H9 (cell line): Measurements from ENCODE around the gene TRPV5. TPM values are rescaled to one million over a fixed set of nuclear protein-coding genes. Genes with fewer than 3 reads are reported as not detected.

ENCODE experiments used
- DNase-seq: peaks from one replicate; pipeline ENCODE4 v3.0.0-alpha.2; 2017
- H2AFZ ChIP-seq: one replicate; pipeline ENCODE4 v1.6.1; 2013; ENCODE audit warnings: mild to moderate bottlenecking, low read length, control low read depth, moderate library complexity
- H2AK5ac ChIP-seq: 2 replicates; pipeline ENCODE4 v1.6.1; 2013; ENCODE audit warnings: low read length, control low read depth, mixed read lengths; ENCODE audit not compliant: insufficient read length
- H2BK120ac ChIP-seq: one replicate; pipeline ENCODE4 v1.6.1; 2013; ENCODE audit warnings: low read depth, mild to moderate bottlenecking, low read length, control low read depth, inconsistent platforms; ENCODE audit not compliant: poor library complexity, severe bottlenecking
- H2BK12ac ChIP-seq: 2 replicates; pipeline ENCODE4 v1.6.1; 2013; ENCODE audit warnings: low read length, control low read depth, mixed read lengths, low read depth; ENCODE audit not compliant: insufficient read length
- H2BK15ac ChIP-seq: 2 replicates; pipeline ENCODE4 v1.6.1; 2013; ENCODE audit warnings: low read depth, low read length, control low read depth
- H2BK20ac ChIP-seq: one replicate; pipeline ENCODE4 v1.6.1; 2013; ENCODE audit warnings: low read depth, mild to moderate bottlenecking, low read length, control low read depth, inconsistent platforms; ENCODE audit not compliant: poor library complexity, severe bottlenecking
- H2BK5ac ChIP-seq: 2 replicates; pipeline ENCODE4 v1.6.1; 2013; ENCODE audit warnings: low read length, control low read depth, mixed read lengths; ENCODE audit not compliant: insufficient read length
- H3K14ac ChIP-seq: 2 replicates; pipeline ENCODE4 v1.6.1; 2013; ENCODE audit warnings: low read length, control low read depth; ENCODE audit not compliant: insufficient read depth
- H3K18ac ChIP-seq: 2 replicates; pipeline ENCODE4 v1.6.1; 2013; ENCODE audit warnings: low read depth, mild to moderate bottlenecking, mixed read lengths, low read length, control low read depth; ENCODE audit not compliant: insufficient read length
- H3K23ac ChIP-seq: 2 replicates; pipeline ENCODE4 v1.6.1; 2013; ENCODE audit warnings: low read length, control low read depth, mixed read lengths, low read depth; ENCODE audit not compliant: insufficient read length
- H3K23me2 ChIP-seq: 2 replicates; pipeline ENCODE4 v1.6.1; 2013; ENCODE audit warnings: low read depth, mild to moderate bottlenecking, mixed read lengths, low read length, control low read depth; ENCODE audit not compliant: insufficient read length, poor library complexity, severe bottlenecking
- H3K27ac ChIP-seq: 2 replicates; pipeline ENCODE4 v1.5.1; 2013; ENCODE audit warnings: low read length, control low read depth, mixed read lengths, low read depth; ENCODE audit not compliant: insufficient read length
- H3K27me3 ChIP-seq: 2 replicates; pipeline ENCODE4 v1.6.1; 2013; ENCODE audit warnings: low read length, control low read depth, inconsistent platforms; ENCODE audit not compliant: insufficient read depth
- H3K4ac ChIP-seq: 2 replicates; pipeline ENCODE4 v1.6.1; 2013; ENCODE audit warnings: low read depth, mild to moderate bottlenecking, control low read depth, inconsistent platforms, low read length, moderate library complexity
- H3K4me1 ChIP-seq: 2 replicates; pipeline ENCODE4 v1.6.1; 2013; ENCODE audit warnings: low read length, control low read depth, inconsistent platforms; ENCODE audit not compliant: insufficient read depth
- H3K4me2 ChIP-seq: 2 replicates; pipeline ENCODE4 v1.6.1; 2013; ENCODE audit warnings: low read length, control low read depth, mixed read lengths; ENCODE audit not compliant: insufficient read length, insufficient read depth
- H3K56ac ChIP-seq: 2 replicates; pipeline ENCODE4 v1.6.1; 2013; ENCODE audit warnings: low read depth, mild to moderate bottlenecking, mixed read lengths, low read length, control low read depth; ENCODE audit not compliant: insufficient read length
- H3K79me1 ChIP-seq: 2 replicates; pipeline ENCODE4 v1.6.1; 2013; ENCODE audit warnings: low read depth, mild to moderate bottlenecking, moderate library complexity, low read length, control low read depth, inconsistent platforms; ENCODE audit not compliant: insufficient read depth, poor library complexity, severe bottlenecking
- H3K79me2 ChIP-seq: 2 replicates; pipeline ENCODE4 v1.6.1; 2013; ENCODE audit warnings: low read length, control low read depth, inconsistent platforms; ENCODE audit not compliant: insufficient read depth
- H3K9ac ChIP-seq: 2 replicates; pipeline ENCODE4 v1.6.1; 2013; ENCODE audit warnings: low read length, control low read depth, mixed read lengths; ENCODE audit not compliant: insufficient read length; ENCODE audit errors: extremely low read depth
- H3K9me3 ChIP-seq: one replicate; pipeline ENCODE4 v1.6.1; 2013; ENCODE audit warnings: low read depth, low read length, inconsistent platforms; ENCODE audit not compliant: control insufficient read depth
- H3T11ph ChIP-seq: one replicate; pipeline ENCODE4 v1.6.1; 2013; ENCODE audit warnings: mild to moderate bottlenecking, low read length, control low read depth, inconsistent platforms
- H4K20me1 ChIP-seq: one replicate; pipeline ENCODE4 v1.6.1; 2013; ENCODE audit not compliant: control insufficient read depth, insufficient read length, insufficient read depth
- H4K5ac ChIP-seq: 2 replicates; pipeline ENCODE4 v1.6.1; 2013; ENCODE audit warnings: low read depth, mild to moderate bottlenecking, mixed read lengths, low read length, control low read depth; ENCODE audit not compliant: insufficient read length
- H4K8ac ChIP-seq: replicated peaks from 2 replicates; pipeline ENCODE4 v1.6.1; 2013; ENCODE audit warnings: low read length, control low read depth, mixed read lengths, low read depth; ENCODE audit not compliant: insufficient read length
- H4K91ac ChIP-seq: 2 replicates; pipeline ENCODE4 v1.6.1; 2013; ENCODE audit warnings: low read depth, mild to moderate bottlenecking, moderate library complexity, mixed read lengths, low read length, control low read depth; ENCODE audit not compliant: insufficient read length
- H3K27ac Mint-ChIP-seq, 3 experiments: 2 replicates in 2 of 3; 3 replicates in 1 of 3; pipeline ENCODE4 v1.8.0; 2020 to 2021; ENCODE audit warnings: mixed read lengths in 3 of 3, mild to moderate bottlenecking in 1 of 3, moderate library complexity in 1 of 3
- H3K27me3 Mint-ChIP-seq: 2 replicates; pipeline ENCODE4 v1.8.0; 2021; ENCODE audit warnings: low read depth, mild to moderate bottlenecking, moderate library complexity, mixed read lengths
- H3K36me3 Mint-ChIP-seq, 3 experiments: 2 replicates in 2 of 3; 3 replicates in 1 of 3; pipeline ENCODE4 v1.8.0; 2020 to 2021; ENCODE audit warnings: low read depth in 3 of 3, mixed read lengths in 3 of 3; ENCODE audit not compliant: insufficient read depth in 1 of 3
- H3K4me1 Mint-ChIP-seq, 2 experiments: 2 replicates each; pipeline ENCODE4 v1.8.0; 2020; ENCODE audit warnings: mixed read lengths in 2 of 2
- H3K4me3 Mint-ChIP-seq, 2 experiments: 2 replicates in 1 of 2; 3 replicates in 1 of 2; pipeline ENCODE4 v1.8.0; 2020 to 2021; ENCODE audit warnings: mild to moderate bottlenecking in 2 of 2, mixed read lengths in 2 of 2, moderate library complexity in 1 of 2
- H3K9me3 Mint-ChIP-seq, 2 experiments: 2 replicates in 1 of 2; 3 replicates in 1 of 2; pipeline ENCODE4 v1.8.0; 2020; ENCODE audit warnings: mild to moderate bottlenecking in 2 of 2, mixed read lengths in 2 of 2, moderate library complexity in 1 of 2
- WGBS: extraction: QIAGEN DNeasy Blood & Tissue Kit; methylation state at CpG from one replicate; pipeline ENCODE4 v1.1.7; 2013; ENCODE audit warnings: missing lambda C conversion rate, low lambda C conversion rate, mixed read lengths; ENCODE audit not compliant: insufficient read length; ENCODE audit errors: extremely low coverage; 5-methylcytosine and 5-hydroxymethylcytosine counted together
- total RNA-seq: library from RNA; stranded (reverse); gene quantifications from 2 replicates; pipeline ENCODE4 v1.2.1, GENCODE V29; 2021
- TF ChIP-seq, protein P1 (sequence below): fragments of 200-600 bp; sonication (generic); conservative IDR thresholded peaks from 3 replicates; pipeline ENCODE4 v1.8.0; 2021; ENCODE audit warnings: antibody characterized with exemption, mild to moderate bottlenecking

Gene TRPV5
- total RNA-seq, 1 experiment from 2014 or later, result not detected

DNA sequence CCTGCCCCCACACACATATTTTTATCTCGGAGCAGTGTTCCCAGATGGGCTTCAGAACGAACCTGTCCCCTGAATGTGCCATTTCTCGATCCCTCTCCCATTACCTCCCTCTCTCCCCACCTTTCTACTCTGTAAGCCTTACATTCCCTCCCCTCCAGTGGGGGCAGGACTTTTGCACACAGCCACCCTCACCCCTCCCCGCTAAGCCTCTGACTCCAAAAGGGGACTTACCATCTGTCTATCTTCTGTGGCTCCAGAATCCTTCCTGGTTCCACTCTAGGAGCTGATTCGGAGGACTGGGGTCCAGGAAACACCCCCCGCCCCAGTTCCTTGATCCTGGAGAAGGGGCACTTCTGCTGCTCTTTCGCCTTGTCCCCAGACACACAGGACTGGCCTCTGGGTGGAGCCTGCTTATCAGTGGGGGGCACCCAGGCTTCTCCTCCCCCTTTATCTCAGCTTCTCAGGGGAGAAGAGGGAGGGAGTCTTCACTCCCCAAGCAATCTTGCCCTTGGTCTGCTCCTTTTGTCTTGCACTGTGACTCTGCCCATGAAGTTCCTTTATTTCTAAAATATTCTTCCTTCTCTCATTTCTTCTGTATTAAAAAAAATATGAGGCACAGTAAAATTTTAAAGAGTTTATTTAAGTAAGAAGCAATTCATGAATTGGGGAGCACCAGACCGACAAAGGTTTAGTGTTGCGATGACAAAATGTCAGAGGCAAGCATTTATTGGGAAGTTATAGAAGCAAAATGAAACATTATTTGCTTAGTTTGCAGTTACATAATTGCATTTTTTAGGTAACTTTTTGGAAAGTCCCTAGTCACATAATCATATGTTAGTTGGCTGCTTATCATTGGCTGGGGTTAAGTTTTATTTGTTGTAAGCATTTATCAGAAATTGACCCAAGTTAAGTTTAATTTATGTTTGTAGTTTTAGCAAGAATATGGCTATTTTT, 28.7 kb upstream of the TRPV5 start, which contains the start of gene KEL:
KEL (minus strand) TSS at position 391 of the 954 bp plus-strand sequence; CDS start at position 234, 157 bp downstream.
- H2BK15ac ChIP-seq, result no peak within 1 kb of the TSS
- H2AFZ ChIP-seq, result no peak within 1 kb of the TSS
- no peaks in the 10 kb centered on the region for H3K27me3 ChIP-seq
- Mint-ChIP-seq H3K27ac (no peak within 1 kb of the TSS; a peak in 1 of 7 replicates), H3K36me3 (no peaks in the 10 kb centered on the region; a peak in 3 of 7 replicates), H3K4me3 (no peak within 1 kb of the TSS; a peak in 2 of 5 replicates), H3K27me3 (peaks cover 5% of the 10 kb centered on the region), H3K9me3 (no peaks in the 10 kb centered on the region), H3K4me1 (peaks cover 37 to 48% of the 10 kb centered on the region in 2 experiments)
- H3K18ac ChIP-seq, result no peak within 1 kb of the TSS
- H3K79me2 ChIP-seq, result no peaks in the 10 kb centered on the region
- H2BK120ac ChIP-seq, result no peak within 1 kb of the TSS
- H3K56ac ChIP-seq, result no peak within 1 kb of the TSS
- H2BK5ac ChIP-seq, result no peak within 1 kb of the TSS
- H3K23me2 ChIP-seq, result no peaks in the 10 kb centered on the region
- no peak for DNase-seq
- H4K8ac ChIP-seq, result no peak within 1 kb of the TSS
- TF ChIP-seq, protein P1, sequence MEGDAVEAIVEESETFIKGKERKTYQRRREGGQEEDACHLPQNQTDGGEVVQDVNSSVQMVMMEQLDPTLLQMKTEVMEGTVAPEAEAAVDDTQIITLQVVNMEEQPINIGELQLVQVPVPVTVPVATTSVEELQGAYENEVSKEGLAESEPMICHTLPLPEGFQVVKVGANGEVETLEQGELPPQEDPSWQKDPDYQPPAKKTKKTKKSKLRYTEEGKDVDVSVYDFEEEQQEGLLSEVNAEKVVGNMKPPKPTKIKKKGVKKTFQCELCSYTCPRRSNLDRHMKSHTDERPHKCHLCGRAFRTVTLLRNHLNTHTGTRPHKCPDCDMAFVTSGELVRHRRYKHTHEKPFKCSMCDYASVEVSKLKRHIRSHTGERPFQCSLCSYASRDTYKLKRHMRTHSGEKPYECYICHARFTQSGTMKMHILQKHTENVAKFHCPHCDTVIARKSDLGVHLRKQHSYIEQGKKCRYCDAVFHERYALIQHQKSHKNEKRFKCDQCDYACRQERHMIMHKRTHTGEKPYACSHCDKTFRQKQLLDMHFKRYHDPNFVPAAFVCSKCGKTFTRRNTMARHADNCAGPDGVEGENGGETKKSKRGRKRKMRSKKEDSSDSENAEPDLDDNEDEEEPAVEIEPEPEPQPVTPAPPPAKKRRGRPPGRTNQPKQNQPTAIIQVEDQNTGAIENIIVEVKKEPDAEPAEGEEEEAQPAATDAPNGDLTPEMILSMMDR, result no peak
- no peak within 1 kb of the TSS for H2BK20ac ChIP-seq
- no peak within 1 kb of the TSS for H3K4ac ChIP-seq
- no peak within 1 kb of the TSS for H3K27ac ChIP-seq
- no CpG with 5 or more reads among the region's 9 CpGs for WGBS
- no peaks in the 10 kb centered on the region for H4K20me1 ChIP-seq
- H2AK5ac ChIP-seq, result no peak within 1 kb of the TSS
- no peak within 1 kb of the TSS for H3T11ph ChIP-seq
- H4K5ac ChIP-seq, result no peak within 1 kb of the TSS
- no peak within 1 kb of the TSS for H4K91ac ChIP-seq
- no peaks in the 10 kb centered on the region for H3K79me1 ChIP-seq
- no peaks in the 10 kb centered on the region for H3K9me3 ChIP-seq
- no peak within 1 kb of the TSS for H2BK12ac ChIP-seq
- H3K4me1 ChIP-seq, result peaks cover 4% of the 10 kb centered on the region; the same call in 1 of the 2 replicates
- H3K9ac ChIP-seq, result no peak within 1 kb of the TSS
- no peak within 1 kb of the TSS for H3K4me2 ChIP-seq
- no peak within 1 kb of the TSS for H3K23ac ChIP-seq
- no peak within 1 kb of the TSS for H3K14ac ChIP-seq
